Measurements from ENCODE around the gene DHH. TPM values are rescaled to one million over a fixed set of nuclear protein-coding genes. Genes with fewer than 3 reads are reported as not detected.

The DHH gene
- total and polyA plus RNA-seq, 9 of the 15 experiments (the other 6 are each of a cell fraction or from before 2014, with no cell fraction given) = 0.07 to 2.6 (median 0.54) TPM

DNA sequence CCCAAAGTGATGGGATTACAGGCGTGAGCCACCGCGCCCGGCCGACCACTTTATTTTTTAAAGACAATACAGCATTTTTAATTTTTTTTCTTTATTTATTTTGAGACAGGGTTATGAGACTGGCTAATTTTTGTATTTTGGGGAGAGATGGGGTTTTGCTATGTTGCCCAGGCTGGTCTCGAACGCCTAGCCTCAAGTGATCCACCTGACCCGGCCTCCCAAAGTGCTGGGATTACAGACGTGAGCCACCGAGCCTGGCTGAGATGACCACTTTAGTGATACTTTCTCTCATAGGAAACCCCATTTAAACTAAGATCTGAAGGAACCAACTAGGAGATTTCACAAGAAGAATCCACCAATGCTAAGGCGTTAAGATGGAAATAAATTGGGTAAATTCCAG lies 23.6 kb downstream of the DHH start (continued):
- TF ChIP-seq, protein P1, sequence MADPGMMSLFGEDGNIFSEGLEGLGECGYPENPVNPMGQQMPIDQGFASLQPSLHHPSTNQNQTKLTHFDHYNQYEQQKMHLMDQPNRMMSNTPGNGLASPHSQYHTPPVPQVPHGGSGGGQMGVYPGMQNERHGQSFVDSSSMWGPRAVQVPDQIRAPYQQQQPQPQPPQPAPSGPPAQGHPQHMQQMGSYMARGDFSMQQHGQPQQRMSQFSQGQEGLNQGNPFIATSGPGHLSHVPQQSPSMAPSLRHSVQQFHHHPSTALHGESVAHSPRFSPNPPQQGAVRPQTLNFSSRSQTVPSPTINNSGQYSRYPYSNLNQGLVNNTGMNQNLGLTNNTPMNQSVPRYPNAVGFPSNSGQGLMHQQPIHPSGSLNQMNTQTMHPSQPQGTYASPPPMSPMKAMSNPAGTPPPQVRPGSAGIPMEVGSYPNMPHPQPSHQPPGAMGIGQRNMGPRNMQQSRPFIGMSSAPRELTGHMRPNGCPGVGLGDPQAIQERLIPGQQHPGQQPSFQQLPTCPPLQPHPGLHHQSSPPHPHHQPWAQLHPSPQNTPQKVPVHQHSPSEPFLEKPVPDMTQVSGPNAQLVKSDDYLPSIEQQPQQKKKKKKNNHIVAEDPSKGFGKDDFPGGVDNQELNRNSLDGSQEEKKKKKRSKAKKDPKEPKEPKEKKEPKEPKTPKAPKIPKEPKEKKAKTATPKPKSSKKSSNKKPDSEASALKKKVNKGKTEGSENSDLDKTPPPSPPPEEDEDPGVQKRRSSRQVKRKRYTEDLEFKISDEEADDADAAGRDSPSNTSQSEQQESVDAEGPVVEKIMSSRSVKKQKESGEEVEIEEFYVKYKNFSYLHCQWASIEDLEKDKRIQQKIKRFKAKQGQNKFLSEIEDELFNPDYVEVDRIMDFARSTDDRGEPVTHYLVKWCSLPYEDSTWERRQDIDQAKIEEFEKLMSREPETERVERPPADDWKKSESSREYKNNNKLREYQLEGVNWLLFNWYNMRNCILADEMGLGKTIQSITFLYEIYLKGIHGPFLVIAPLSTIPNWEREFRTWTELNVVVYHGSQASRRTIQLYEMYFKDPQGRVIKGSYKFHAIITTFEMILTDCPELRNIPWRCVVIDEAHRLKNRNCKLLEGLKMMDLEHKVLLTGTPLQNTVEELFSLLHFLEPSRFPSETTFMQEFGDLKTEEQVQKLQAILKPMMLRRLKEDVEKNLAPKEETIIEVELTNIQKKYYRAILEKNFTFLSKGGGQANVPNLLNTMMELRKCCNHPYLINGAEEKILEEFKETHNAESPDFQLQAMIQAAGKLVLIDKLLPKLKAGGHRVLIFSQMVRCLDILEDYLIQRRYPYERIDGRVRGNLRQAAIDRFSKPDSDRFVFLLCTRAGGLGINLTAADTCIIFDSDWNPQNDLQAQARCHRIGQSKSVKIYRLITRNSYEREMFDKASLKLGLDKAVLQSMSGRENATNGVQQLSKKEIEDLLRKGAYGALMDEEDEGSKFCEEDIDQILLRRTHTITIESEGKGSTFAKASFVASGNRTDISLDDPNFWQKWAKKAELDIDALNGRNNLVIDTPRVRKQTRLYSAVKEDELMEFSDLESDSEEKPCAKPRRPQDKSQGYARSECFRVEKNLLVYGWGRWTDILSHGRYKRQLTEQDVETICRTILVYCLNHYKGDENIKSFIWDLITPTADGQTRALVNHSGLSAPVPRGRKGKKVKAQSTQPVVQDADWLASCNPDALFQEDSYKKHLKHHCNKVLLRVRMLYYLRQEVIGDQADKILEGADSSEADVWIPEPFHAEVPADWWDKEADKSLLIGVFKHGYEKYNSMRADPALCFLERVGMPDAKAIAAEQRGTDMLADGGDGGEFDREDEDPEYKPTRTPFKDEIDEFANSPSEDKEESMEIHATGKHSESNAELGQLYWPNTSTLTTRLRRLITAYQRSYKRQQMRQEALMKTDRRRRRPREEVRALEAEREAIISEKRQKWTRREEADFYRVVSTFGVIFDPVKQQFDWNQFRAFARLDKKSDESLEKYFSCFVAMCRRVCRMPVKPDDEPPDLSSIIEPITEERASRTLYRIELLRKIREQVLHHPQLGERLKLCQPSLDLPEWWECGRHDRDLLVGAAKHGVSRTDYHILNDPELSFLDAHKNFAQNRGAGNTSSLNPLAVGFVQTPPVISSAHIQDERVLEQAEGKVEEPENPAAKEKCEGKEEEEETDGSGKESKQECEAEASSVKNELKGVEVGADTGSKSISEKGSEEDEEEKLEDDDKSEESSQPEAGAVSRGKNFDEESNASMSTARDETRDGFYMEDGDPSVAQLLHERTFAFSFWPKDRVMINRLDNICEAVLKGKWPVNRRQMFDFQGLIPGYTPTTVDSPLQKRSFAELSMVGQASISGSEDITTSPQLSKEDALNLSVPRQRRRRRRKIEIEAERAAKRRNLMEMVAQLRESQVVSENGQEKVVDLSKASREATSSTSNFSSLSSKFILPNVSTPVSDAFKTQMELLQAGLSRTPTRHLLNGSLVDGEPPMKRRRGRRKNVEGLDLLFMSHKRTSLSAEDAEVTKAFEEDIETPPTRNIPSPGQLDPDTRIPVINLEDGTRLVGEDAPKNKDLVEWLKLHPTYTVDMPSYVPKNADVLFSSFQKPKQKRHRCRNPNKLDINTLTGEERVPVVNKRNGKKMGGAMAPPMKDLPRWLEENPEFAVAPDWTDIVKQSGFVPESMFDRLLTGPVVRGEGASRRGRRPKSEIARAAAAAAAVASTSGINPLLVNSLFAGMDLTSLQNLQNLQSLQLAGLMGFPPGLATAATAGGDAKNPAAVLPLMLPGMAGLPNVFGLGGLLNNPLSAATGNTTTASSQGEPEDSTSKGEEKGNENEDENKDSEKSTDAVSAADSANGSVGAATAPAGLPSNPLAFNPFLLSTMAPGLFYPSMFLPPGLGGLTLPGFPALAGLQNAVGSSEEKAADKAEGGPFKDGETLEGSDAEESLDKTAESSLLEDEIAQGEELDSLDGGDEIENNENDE (IDR thresholded peaks at IDR 0.05; ENCODE audit: low read depth, low read length) = no peak
- TF ChIP-seq COPS2 (conservative IDR thresholded peaks at IDR 0.05) (no peak), SOX6 (IDR thresholded peaks at IDR 0.05) (no peak), PHB (CRISPR knock-in tag; IDR thresholded peaks at IDR 0.05) (no peak), TCF3 (CRISPR knock-in tag; IDR thresholded peaks at IDR 0.05) (no peak)
